GM19238 (cell line): ENCODE measurements around the gene GOLPH3.
"Not testable (repeated sequence)": the region's sequence is repeated elsewhere in the genome, so short reads cannot be mapped to it uniquely, and the experiment has no call there.

Experiments used
- DNase-seq: peaks from one replicate; pipeline ENCODE4 v3.0.0; 2011; ENCODE audit warnings: low spot score; ENCODE audit not compliant: insufficient read length

The GOLPH3 gene

GRCh38 chr5:32174011-32174870 lies at the start of gene GOLPH3:
Gene GOLPH3 (minus strand): TSS chr5:32174319. CDS start chr5:32174034, 285 bp downstream.
- DNase-seq, result peak; percentile 87

- DNase-seq, result no peak
Observed at GRCh38 chr5:32222723-32223470, 48.8 kb upstream of the GOLPH3 start.

GRCh38 chr5:32217886-32218396 lies 43.8 kb upstream of the GOLPH3 start:
- no peak for DNase-seq

- not testable (repeated sequence) for DNase-seq
Observed at GRCh38 chr5:32214344-32214743, 40.2 kb upstream of the GOLPH3 start.

- DNase-seq, result no peak
Observed at GRCh38 chr5:32210151-32210550, 36.0 kb upstream of the GOLPH3 start.

GRCh38 chr5:32208837-32209236 lies 34.7 kb upstream of the GOLPH3 start:
- not testable (repeated sequence) for DNase-seq

- no peak for DNase-seq
Observed at GRCh38 chr5:32207355-32207634, 33.2 kb upstream of the GOLPH3 start.

GRCh38 chr5:32206509-32207354 lies 32.6 kb upstream of the GOLPH3 start:
- DNase-seq, result no peak

GRCh38 chr5:32206053-32206452 lies 31.9 kb upstream of the GOLPH3 start:
- DNase-seq, result no peak

GRCh38 chr5:32202394-32202793 lies 28.3 kb upstream of the GOLPH3 start:
- DNase-seq, result no peak

- no peak for DNase-seq
Observed at GRCh38 chr5:32201122-32201753, 27.1 kb upstream of the GOLPH3 start.

GRCh38 chr5:32197032-32197431 lies 22.9 kb upstream of the GOLPH3 start:
- no peak for DNase-seq

- DNase-seq, result no peak
Observed at GRCh38 chr5:32195265-32195664, 21.1 kb upstream of the GOLPH3 start.

GRCh38 chr5:32193591-32193990 lies 19.5 kb upstream of the GOLPH3 start:
- DNase-seq, result no peak

- DNase-seq, result no peak
Observed at GRCh38 chr5:32190095-32190494, 16.0 kb upstream of the GOLPH3 start.

GRCh38 chr5:32187675-32188074 lies 13.6 kb upstream of the GOLPH3 start:
- no peak for DNase-seq

GRCh38 chr5:32182463-32183063 lies 8.4 kb upstream of the GOLPH3 start:
- DNase-seq, result no peak

- DNase-seq, result peak; percentile 26
Observed at GRCh38 chr5:32173267-32174010, 680 bp downstream of the GOLPH3 start.

GRCh38 chr5:32172923-32173266 lies 1.2 kb downstream of the GOLPH3 start:
- DNase-seq, result no peak
